CD4-positive, alpha-beta T cell treated with Interleukin-21 for 1 hour (primary cell): ENCODE measurements around the gene ZNF367.
"Not testable (repeated sequence)": the region's sequence is repeated elsewhere in the genome, so short reads cannot be mapped to it uniquely, and the experiment has no call there.

Experiments
- DNase-seq: peaks from one replicate; pipeline ENCODE4 v3.0.0-alpha.2; 2020

The ZNF367 gene

GRCh38 chr9:96399325-96399633, 18.9 kb downstream of the ZNF367 start:
- DNase-seq: no peak

GRCh38 chr9:96398582-96399324, 19.4 kb downstream of the ZNF367 start:
- peak; percentile 36 for DNase-seq

GRCh38 chr9:96395964-96396363, 22.2 kb downstream of the ZNF367 start:
- no peak for DNase-seq

- no peak for DNase-seq
These were observed 23.2 kb downstream of the ZNF367 start for GRCh38 chr9:96394832-96395496.

GRCh38 chr9:96392263-96392662, 25.9 kb downstream of the ZNF367 start:
- DNase-seq: no peak

DNA sequence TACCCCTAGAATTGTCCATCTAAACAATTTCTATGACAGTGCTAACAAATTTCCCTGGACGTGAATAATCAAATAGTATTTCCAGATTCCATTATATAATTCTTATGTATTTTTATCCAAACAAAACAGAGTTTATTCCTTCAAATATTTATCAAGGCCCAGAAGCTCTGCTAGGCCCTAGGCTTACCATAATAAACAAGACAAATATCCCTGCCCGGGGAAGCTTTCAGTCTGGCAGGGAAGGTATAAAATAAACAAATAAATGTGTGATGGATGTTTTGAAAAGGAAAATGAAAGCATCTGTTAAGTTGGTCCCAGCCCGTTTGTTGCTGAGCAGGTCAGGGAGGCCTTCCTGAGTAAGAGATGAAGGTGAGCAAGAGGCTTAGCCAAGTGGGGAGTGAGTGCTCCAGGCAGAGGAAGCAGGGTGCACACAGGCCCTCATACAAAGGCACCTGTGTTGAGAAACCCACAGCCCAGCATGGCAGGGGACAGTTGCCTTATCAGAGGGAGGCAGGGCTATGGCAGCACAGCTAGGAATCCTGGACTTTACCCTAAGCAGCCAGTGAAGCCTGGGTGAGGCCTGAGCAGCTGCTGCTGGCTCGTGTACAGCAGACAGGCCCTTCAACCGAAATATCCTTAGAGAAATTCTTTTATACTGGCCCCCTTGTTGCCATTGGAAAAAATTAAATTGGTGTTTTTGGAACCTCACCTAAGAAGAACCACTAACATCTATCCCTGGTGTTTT, 27.0 kb downstream of the ZNF367 start:
- peak; percentile 28 for DNase-seq

- DNase-seq: no peak
These were observed 30.0 kb downstream of the ZNF367 start for GRCh38 chr9:96388144-96388543.

DNA sequence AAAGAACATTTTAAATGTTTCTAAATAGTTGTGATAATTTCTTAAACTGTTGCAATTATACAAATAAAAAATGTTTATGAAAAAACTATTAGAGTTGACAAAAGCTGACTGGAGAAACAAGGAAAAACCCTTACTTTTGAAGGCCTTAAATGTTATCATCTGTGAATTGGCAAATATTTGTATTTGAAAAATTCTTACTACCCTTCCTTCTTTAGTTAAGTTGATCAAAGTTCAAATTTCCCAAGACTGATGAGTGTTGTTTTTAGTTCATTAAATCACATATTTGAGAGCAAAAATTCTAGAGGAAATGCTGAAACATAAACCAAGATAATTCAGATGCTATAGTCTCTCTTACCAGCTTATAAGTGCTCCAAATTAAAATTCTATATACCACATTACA, 32.0 kb downstream of the ZNF367 start:
- DNase-seq: no peak

DNA sequence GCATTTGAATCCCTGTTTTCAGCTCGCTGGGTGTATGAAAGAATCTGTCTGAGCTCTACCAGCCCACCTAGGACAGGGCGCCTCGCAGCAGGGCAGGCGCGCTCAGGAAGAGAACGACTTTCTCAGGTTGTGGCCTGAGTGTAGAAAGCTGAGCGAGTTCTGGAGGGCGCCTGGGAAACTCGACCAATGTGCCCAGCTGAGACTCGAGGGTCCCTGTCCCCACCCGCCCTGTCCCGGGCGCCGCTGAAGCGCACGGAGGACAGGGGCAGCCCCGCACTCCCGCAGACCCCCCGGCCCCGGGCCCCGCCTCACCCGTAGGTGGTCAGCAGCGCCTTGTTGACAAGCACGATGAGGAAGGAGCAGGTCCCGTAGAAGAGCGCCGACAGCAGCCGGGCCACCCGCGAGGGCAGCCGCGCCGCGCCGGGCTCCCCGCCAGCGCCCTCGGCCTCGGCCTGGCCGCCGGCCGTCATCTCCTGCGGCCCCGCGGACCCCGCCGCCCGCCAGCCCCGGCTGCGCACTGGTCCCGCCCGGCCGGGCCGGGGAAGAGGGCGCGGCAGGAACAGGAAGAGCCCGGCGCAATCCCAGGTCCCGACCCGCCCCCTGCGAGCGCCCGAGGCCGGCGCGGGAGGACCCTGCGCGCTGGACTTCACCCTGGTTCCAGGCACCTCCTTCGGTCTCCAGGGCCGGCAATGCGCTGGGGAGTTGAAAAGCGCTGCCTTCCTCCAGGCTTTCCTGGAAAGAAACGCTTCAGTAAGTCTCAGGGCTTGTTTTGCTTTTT, 34.8 kb downstream of the ZNF367 start, which contains the start of gene SLC35D2:
Gene SLC35D2, minus strand, starts transcription at position 547 of the 778 bp plus-strand sequence. Its CDS starts 77 bp downstream, at position 470.
- DNase-seq: peak; percentile 21

DNA sequence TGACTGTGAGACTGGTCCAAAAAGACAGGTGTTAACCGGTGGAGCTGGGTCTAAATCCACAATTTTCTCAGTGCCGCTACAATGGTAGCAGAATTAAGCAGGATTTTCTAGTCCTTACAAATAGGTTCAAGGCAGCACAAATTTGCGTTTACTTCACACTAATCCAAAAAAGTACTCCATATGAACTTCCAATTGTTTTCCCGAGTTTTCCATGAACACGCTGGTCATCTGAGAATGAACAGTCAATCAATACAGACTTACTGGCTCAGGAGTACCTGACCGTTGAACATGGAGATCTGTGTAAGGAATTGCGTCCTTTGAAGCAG, 35.4 kb downstream of the ZNF367 start:
- no peak for DNase-seq

DNA sequence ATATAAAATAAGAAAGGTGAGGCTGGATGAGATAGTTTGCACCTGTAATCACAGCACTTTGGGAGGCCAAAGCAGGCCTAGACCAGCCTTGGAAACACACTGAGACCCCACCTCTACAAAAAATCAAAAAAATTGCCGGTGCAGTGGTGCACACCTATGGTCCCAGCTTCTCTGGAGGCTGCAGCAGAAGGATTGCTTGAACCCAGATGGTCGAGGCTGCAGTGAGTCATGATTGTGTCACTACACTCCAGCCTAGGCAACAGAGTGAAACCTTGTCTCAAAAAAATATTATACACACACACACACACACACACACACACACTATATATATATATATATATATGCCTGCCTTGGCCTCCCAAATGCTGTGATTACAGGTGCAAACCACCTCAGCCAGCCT, 36.0 kb downstream of the ZNF367 start:
- no peak for DNase-seq

- DNase-seq: no peak
These were observed 36.5 kb downstream of the ZNF367 start for GRCh38 chr9:96381696-96382095.

DNA sequence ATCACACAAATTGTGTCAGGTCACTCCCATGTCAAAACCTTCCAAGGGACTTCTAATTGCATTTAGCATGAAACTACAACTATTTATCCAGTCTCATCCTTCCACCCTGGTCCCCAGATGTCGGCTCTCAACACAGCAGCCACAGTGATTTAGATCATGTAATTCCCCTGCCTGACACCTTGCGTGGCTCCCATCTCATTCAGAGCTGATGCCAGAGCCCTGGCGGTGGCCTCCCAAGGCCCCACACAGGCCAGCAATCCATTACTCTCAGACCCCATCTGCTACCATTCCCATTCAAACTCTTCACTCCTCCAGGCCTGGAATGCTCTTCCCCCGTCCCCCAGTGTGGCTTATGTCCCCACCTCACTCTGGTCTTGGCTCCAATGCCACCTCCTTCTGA, 37.0 kb downstream of the ZNF367 start:
- DNase-seq: no peak

DNA sequence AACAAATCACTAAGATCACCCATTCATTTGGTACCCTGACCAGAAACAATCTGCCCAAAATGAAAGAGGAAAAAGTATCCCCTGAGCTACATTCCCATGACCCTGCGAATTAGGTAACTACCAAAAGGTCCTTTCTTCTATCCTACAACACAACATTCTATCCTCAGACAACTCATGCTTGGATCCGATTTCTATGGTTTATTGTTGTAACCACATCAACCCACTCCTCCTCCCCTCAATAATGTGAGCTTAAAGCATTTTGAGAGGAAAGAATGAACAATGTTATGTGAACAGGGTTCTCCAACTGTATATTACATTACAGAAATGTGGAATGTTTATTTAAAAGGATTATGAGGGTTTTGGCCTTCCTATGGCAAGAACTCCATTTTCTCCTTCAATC, 38.7 kb downstream of the ZNF367 start:
- no peak for DNase-seq

DNA sequence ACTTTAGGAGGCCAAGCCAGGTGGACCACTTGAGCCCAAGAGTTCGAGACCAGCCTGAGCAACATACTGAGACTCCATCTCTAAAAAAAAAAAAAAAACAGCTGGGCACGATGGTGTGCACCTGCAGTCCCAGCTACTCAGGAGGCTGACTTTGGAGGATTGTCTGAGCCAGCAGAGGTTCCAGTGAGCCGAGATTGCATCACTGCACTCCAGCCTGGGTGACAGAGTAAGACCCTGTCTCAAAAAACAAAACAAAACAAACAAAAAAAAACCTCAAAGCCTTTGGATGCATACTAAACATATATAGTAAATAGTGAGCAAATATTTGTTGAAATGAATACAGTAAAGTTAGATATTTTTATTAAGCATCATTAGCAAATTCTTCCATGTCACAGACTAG, 40.0 kb downstream of the ZNF367 start:
- DNase-seq: no peak

GRCh38 chr9:96376891-96377874, 41.0 kb downstream of the ZNF367 start:
- DNase-seq: no peak

DNA sequence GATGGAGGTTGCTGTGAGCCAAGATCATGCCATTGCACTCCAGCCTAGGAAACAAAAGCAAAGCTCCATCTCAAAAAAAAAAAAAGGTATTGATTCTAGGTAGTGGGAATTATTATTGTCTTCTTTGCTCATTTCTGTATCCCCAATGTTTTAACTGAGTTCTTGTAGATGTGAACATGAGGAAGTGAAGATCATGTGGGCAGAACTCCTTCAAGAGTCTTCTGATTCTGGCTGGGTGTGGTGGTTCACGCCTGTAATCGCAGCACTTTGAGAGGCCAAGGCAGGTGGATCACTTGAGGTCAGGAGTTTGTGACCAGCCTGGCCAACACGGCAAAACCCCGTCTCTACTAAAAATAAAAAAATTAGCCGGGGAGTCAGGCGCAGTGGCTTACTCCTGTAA, 42.7 kb downstream of the ZNF367 start:
- not testable (repeated sequence) for DNase-seq

GRCh38 chr9:96367943-96368342, 50.2 kb downstream of the ZNF367 start:
- no peak for DNase-seq

- no peak for DNase-seq
These were observed 54.8 kb downstream of the ZNF367 start for GRCh38 chr9:96363175-96363967.

- not testable (repeated sequence) for DNase-seq
These were observed 56.1 kb downstream of the ZNF367 start for GRCh38 chr9:96362119-96362518.

DNA sequence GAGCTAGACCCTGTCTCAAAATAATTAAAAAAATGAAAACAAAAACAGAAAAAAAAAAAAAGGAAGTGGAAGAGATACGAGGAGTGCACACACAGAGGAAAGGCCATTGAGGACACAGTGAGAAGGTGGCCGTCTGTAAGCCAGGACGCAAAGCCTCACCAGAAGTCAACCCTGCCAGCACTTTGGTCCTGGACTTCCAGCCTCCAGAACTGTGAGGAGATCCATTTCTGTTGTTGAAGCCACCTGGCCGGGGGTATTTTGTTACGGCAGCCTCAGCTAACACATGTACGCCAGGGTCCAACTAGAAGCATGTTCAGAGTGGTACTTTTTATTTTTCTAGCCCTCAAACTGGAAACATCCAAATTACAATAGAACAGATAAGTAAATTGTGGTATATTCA, 56.5 kb downstream of the ZNF367 start:
- no peak for DNase-seq
